ENCODE data around the gene GPR18.

Gene GPR18

DNA sequence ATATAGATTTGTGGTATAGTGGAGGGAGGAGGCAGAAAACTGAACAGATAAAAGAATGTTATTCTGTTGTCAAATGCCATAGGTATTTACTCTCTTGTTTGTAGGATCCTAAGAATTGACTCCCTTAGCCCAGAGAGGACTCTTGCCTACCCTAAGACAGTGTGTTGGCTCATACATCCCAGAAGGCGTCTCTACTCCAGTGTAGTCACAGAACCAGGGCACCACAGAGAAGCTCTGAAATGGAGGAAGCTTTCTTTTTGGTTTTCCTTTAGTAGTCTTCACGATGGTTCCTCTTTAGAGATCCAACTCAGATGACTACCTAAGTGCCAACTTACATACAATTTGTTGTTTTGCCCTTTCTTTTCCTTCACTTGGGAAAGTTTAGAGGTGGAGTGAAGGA is 35.0 kb upstream of the GPR18 start:
- H3K4me1 ChIP-seq (ENCODE audit: low read length), result no peaks in the 10 kb centered on the region
- H3K36me3 ChIP-seq (replicated peaks; ENCODE audit: insufficient read depth, low read length), result no peaks in the 10 kb centered on the region
- TF ChIP-seq EZH2phosphoT487 (IDR thresholded peaks at IDR 0.05; ENCODE audit: low read length) (no peak), EZH2 (optimal IDR thresholded peaks at IDR 0.05; ENCODE audit: low read depth, low read length) (no peak), CTCF (IDR thresholded peaks at IDR 0.05; ENCODE audit: low read length) (no peak)
- no peak overlapping the region for H3K9ac ChIP-seq (ENCODE audit: low read length)
- H3K27ac ChIP-seq (ENCODE audit: low read length), result no peak overlapping the region
- no peak for DNase-seq
- no peaks in the 10 kb centered on the region for H3F3A ChIP-seq (ENCODE audit: insufficient read depth, low read length)
- H3K4me3 ChIP-seq (ENCODE audit: low read length), result no peak overlapping the region
- no peak overlapping the region for H2AFZ ChIP-seq (ENCODE audit: low read length)
- H3K9me3 ChIP-seq (replicated peaks; ENCODE audit: insufficient read depth, low read length), result no peaks in the 10 kb centered on the region
- H3K79me2 ChIP-seq (ENCODE audit: low read length), result no peaks in the 10 kb centered on the region
- H4K20me1 ChIP-seq (ENCODE audit: insufficient read depth, low read length), result 0 out of 2 replicates have a peak, but pooled peaks cover 3% of the 10 kb centered on the region
- H3K9me2 ChIP-seq (replicated peaks; ENCODE audit: insufficient read depth, low read length), result no peaks in the 10 kb centered on the region
- H3K4me2 ChIP-seq (ENCODE audit: low read depth, low read length), result no peak overlapping the region
- H3K27me3 ChIP-seq (replicated peaks; ENCODE audit: insufficient read depth, low read length), result no peaks in the 10 kb centered on the region

DNA sequence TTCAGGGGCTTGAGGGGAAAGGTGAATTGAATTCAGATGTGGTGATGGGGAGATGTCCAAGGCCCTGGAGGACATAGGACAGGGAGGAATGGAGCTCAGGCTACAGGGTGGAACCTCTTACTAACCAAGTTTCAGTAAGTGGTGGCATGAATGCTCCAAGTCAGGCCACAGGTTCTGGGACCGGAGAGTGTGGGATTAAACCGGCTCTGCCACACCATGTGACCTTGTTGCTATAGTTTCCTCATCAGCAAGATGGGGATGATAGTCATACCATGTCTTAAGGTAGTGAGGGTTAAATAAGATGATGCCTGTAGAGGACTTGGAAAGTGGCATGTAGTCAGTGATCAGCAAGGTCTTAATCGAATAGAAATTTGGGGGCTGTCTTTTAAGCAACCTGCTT is 32.7 kb upstream of the GPR18 start:
- H3K4me3 ChIP-seq (ENCODE audit: low read length), result no peak overlapping the region
- H3K4me2 ChIP-seq (ENCODE audit: low read depth, low read length), result no peak overlapping the region
- H2AFZ ChIP-seq (ENCODE audit: low read length), result no peak overlapping the region
- H3K4me1 ChIP-seq (ENCODE audit: low read length), result no peaks in the 10 kb centered on the region
- H4K20me1 ChIP-seq (ENCODE audit: insufficient read depth, low read length), result 0 out of 2 replicates have a peak, but pooled peaks cover 3% of the 10 kb centered on the region
- H3K36me3 ChIP-seq (replicated peaks; ENCODE audit: insufficient read depth, low read length), result no peaks in the 10 kb centered on the region
- no peaks in the 10 kb centered on the region for H3K27me3 ChIP-seq (replicated peaks; ENCODE audit: insufficient read depth, low read length)
- no peaks in the 10 kb centered on the region for H3K9me2 ChIP-seq (replicated peaks; ENCODE audit: insufficient read depth, low read length)
- H3K27ac ChIP-seq (ENCODE audit: low read length), result no peak overlapping the region
- H3K79me2 ChIP-seq (ENCODE audit: low read length), result no peaks in the 10 kb centered on the region
- H3K9ac ChIP-seq (ENCODE audit: low read length), result no peak overlapping the region
- no peaks in the 10 kb centered on the region for H3F3A ChIP-seq (ENCODE audit: insufficient read depth, low read length)
- TF ChIP-seq EZH2 (optimal IDR thresholded peaks at IDR 0.05; ENCODE audit: low read depth, low read length) (no peak), EZH2phosphoT487 (IDR thresholded peaks at IDR 0.05; ENCODE audit: low read length) (no peak), CTCF (IDR thresholded peaks at IDR 0.05; ENCODE audit: low read length) (no peak)
- H3K9me3 ChIP-seq (replicated peaks; ENCODE audit: insufficient read depth, low read length), result no peaks in the 10 kb centered on the region
- DNase-seq, result no peak

GRCh38 chr13:99289674-99290337 is 31.6 kb upstream of the GPR18 start:
- H3F3A ChIP-seq (ENCODE audit: insufficient read depth, low read length), result no peaks in the 10 kb centered on the region
- no peak for DNase-seq
- H3K9ac ChIP-seq (ENCODE audit: low read length), result no peak overlapping the region
- H3K9me3 ChIP-seq (replicated peaks; ENCODE audit: insufficient read depth, low read length), result no peaks in the 10 kb centered on the region
- no peaks in the 10 kb centered on the region for H3K4me1 ChIP-seq (ENCODE audit: low read length)
- no peaks in the 10 kb centered on the region for H3K79me2 ChIP-seq (ENCODE audit: low read length)
- H3K27ac ChIP-seq (ENCODE audit: low read length), result no peak overlapping the region
- H2AFZ ChIP-seq (ENCODE audit: low read length), result no peak overlapping the region
- 0 out of 2 replicates have a peak, but pooled peaks cover 3% of the 10 kb centered on the region for H4K20me1 ChIP-seq (ENCODE audit: insufficient read depth, low read length)
- no peak overlapping the region for H3K4me3 ChIP-seq (ENCODE audit: low read length)
- H3K9me2 ChIP-seq (replicated peaks; ENCODE audit: insufficient read depth, low read length), result no peaks in the 10 kb centered on the region
- no peaks in the 10 kb centered on the region for H3K36me3 ChIP-seq (replicated peaks; ENCODE audit: insufficient read depth, low read length)
- no peaks in the 10 kb centered on the region for H3K27me3 ChIP-seq (replicated peaks; ENCODE audit: insufficient read depth, low read length)
- TF ChIP-seq CTCF (IDR thresholded peaks at IDR 0.05; ENCODE audit: low read length), result no peak
- TF ChIP-seq EZH2phosphoT487 (IDR thresholded peaks at IDR 0.05; ENCODE audit: low read length), result no peak
- TF ChIP-seq EZH2 (optimal IDR thresholded peaks at IDR 0.05; ENCODE audit: low read depth, low read length), result no peak
- H3K4me2 ChIP-seq (ENCODE audit: low read depth, low read length), result no peak overlapping the region
